ENCODE measurements around the gene WDR75. TPM values are rescaled to one million over a fixed set of nuclear protein-coding genes. Genes with fewer than 3 reads are reported as not detected.
"Not testable (repeated sequence)": the region's sequence is repeated elsewhere in the genome, so short reads cannot be mapped to it uniquely, and the experiment has no call there.

WDR75 gene
- total and polyA plus RNA-seq, 9 of the 15 experiments (the other 6 are each of a cell fraction or from before 2014, with no cell fraction given), result 50.9 to 111 (median 76.4) TPM

DNA sequence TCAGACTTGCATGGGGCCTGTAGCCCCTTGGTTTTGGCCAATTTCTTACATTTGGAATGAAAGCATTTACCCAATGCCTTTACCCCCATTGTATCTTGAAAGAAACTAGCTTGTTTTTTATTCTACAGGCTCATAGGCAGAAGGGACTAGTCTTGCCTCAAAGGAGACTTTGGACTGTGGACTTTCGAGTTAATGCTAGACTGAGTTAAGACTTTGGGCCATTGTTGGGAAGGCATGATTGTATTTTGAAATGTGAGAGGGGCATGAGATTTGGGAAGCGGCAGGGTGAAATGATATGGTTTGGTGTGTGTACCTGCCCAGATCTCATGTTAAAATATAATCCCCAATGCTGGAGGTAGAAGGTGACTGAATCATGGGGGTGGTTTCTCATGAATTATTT is 13.4 kb upstream of the WDR75 start:
- ChIA-PET POLR2A (interaction anchor here (0.9 kb wide), 1 partner anchor 14 kb away, joined by 3 read pairs; no protein-coding TSS in a partner anchor), CTCF (ENCODE audit: low intra/inter-chr PET ratio) (no interaction called here)
- Histone ChIP-seq H2AFZ (ENCODE audit: low read depth, low read length) (no peak overlapping the region), H3K9me3 (replicated peaks; ENCODE audit: control insufficient read depth, insufficient read depth, low read depth, low read length) (no peaks in the 10 kb centered on the region), H3K4me3 (no peak overlapping the region), H3K27ac (ENCODE audit: extremely low read depth, low read depth, low read length) (no peak overlapping the region), H4K20me1 (replicated peaks; ENCODE audit: control insufficient read depth, insufficient read depth, low read length) (no peaks in the 10 kb centered on the region), H3K9me1 (ENCODE audit: control insufficient read depth, insufficient read depth, low read length) (no peaks in the 10 kb centered on the region), H3K9ac (ENCODE audit: insufficient read depth in 1 of 2, low read depth in 2 of 2, low read length in 2 of 2) (no peak overlapping the region), H3K4me1 (replicated peaks in 1 of 2; ENCODE audit: control insufficient read depth in 2 of 2, insufficient read depth in 2 of 2, low read length in 2 of 2) (peaks cover 0 to 5% of the 10 kb centered on the region in 2 experiments; a peak in 2 of 5 replicates), H3K79me2 (ENCODE audit: control insufficient read depth, insufficient read depth, low read length) (no peaks in the 10 kb centered on the region), H3K27me3 (ENCODE audit: control insufficient read depth in 2 of 2, insufficient read depth in 2 of 2, low read length in 2 of 2) (no peaks in the 10 kb centered on the region; a peak in 1 of 5 replicates), H3K36me3 (ENCODE audit: control insufficient read depth, insufficient read depth, low read length) (no peaks in the 10 kb centered on the region), H3K4me2 (ENCODE audit: insufficient read depth, low read length) (no peak overlapping the region)
- no TSS peak for BruUV-seq (replicated peaks)
- WGBS (ENCODE audit: insufficient coverage, low coverage, missing lambda C conversion rate), result 13% methylated on average over 2 of the region's 2 CpGs
- FAIRE-seq (no peak), ATAC-seq (no peak), DNase-seq (ENCODE audit: extremely low read depth in 1 of 4, low spot score in 3 of 4) (no peak)
- in situ Hi-C loops (cut with MboI) (no loop called here), intact Hi-C loops (cut with micrococcal nuclease) (no loop called here)
- TF ChIP-seq ZNF212 (CRISPR knock-in tag; IDR thresholded peaks at IDR 0.05), result no peak
- no peak for TF ChIP-seq ZNF253 (CRISPR knock-in tag; conservative IDR thresholded peaks at IDR 0.05)
- no peak for TF ChIP-seq ZNF124 (CRISPR knock-in tag; IDR thresholded peaks at IDR 0.05)
- TF ChIP-seq HSF4 (CRISPR knock-in tag; IDR thresholded peaks at IDR 0.05; ENCODE audit: borderline replicate concordance), result no peak
- TF ChIP-seq, protein P1, sequence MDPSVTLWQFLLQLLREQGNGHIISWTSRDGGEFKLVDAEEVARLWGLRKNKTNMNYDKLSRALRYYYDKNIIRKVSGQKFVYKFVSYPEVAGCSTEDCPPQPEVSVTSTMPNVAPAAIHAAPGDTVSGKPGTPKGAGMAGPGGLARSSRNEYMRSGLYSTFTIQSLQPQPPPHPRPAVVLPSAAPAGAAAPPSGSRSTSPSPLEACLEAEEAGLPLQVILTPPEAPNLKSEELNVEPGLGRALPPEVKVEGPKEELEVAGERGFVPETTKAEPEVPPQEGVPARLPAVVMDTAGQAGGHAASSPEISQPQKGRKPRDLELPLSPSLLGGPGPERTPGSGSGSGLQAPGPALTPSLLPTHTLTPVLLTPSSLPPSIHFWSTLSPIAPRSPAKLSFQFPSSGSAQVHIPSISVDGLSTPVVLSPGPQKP (CRISPR knock-in tag; IDR thresholded peaks at IDR 0.05), result no peak
- TF ChIP-seq TRIM28 (IDR thresholded peaks at IDR 0.05), result no peak
- no peak for TF ChIP-seq ZSCAN29 (IDR thresholded peaks at IDR 0.05)

DNA sequence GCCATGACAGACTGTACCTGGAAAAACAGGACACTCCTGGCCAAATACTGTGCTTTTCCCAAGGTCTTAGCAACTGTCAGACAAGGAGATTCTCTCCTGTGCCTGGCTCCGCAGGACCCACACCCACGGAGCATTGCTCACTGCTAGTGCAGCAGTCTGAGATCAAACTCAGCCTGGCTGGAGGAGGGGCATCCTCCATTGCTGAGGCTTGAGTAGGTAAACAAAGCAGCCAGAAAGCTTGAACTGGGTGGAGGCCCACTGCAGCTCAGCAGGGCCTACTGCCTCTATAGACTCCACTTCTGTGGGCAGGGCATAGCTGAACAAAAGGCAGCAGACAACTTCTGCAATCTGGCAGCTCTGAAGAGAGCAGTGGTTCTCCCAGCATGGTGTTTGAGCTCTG is 10.8 kb upstream of the WDR75 start:
- H3K9me3 ChIP-seq (replicated peaks; ENCODE audit: control insufficient read depth, insufficient read depth, low read depth, low read length); H3K4me1 ChIP-seq (replicated peaks in 1 of 2; ENCODE audit: control insufficient read depth in 2 of 2, insufficient read depth in 2 of 2, low read length in 2 of 2); H3K4me3 ChIP-seq; H3K27ac ChIP-seq (ENCODE audit: extremely low read depth, low read depth, low read length); POLR2A ChIA-PET; H3K27me3 ChIP-seq (ENCODE audit: control insufficient read depth in 2 of 2, insufficient read depth in 2 of 2, low read length in 2 of 2); ATAC-seq; H3K4me2 ChIP-seq (ENCODE audit: insufficient read depth, low read length); DNase-seq (ENCODE audit: extremely low read depth in 1 of 4, low spot score in 3 of 4); H3K79me2 ChIP-seq (ENCODE audit: control insufficient read depth, insufficient read depth, low read length); H3K9me1 ChIP-seq (ENCODE audit: control insufficient read depth, insufficient read depth, low read length); CTCF ChIA-PET (ENCODE audit: low intra/inter-chr PET ratio); H2AFZ ChIP-seq (ENCODE audit: low read depth, low read length); FAIRE-seq; H3K9ac ChIP-seq (ENCODE audit: insufficient read depth in 1 of 2, low read depth in 2 of 2, low read length in 2 of 2); H4K20me1 ChIP-seq (replicated peaks; ENCODE audit: control insufficient read depth, insufficient read depth, low read length); H3K36me3 ChIP-seq (ENCODE audit: control insufficient read depth, insufficient read depth, low read length); BruUV-seq (replicated peaks); intact Hi-C loops (cut with micrococcal nuclease); in situ Hi-C loops (cut with MboI): not testable (repeated sequence)
- WGBS (ENCODE audit: insufficient coverage, low coverage, missing lambda C conversion rate), result no CpG with 5 or more reads among the region's 2 CpGs
